ENCODE results near the gene KLRG1. TPM values are rescaled to one million over a fixed set of nuclear protein-coding genes. Genes with fewer than 3 reads are reported as not detected.

KLRG1 gene
- total and polyA plus RNA-seq, 9 of the 15 experiments (the other 6 are each of a cell fraction or from before 2014, with no cell fraction given), result 1.4 to 7.2 (median 2.1) TPM

DNA sequence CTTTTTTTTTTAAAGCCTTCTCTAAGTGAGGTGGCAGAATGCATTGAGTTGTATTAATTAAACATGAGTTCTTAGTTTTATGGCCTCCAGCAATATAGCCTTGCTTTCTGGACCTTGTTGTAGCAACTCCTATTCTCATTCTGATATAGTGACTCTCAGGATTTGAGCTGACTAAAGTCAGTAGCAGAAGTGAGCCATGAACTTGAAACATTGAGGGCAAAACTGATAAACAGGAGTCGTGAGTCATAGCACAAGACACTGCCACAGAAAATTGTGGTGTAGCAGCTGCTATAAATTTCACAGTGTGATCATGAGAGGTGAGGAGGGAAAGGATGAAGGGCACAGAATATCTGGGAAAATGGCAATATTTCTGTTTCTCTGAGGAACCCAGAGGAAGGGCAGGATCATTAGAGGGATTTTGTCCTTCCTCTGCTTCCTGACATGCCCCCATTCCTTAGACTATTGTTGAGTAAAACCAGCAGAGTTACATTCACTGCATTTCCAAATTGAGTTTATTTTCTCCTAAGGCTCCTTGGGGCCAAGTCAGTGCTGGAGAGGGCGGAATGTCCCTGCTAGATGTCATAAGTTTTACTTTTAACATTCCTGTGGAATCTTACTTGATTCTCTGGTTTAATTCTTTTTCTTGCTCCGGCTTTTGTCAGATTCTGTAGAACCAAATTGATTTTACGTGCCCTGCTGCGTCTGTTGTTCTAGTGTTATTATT lies 7.5 kb downstream of the KLRG1 start (continued):
- TF ChIP-seq, protein P1, sequence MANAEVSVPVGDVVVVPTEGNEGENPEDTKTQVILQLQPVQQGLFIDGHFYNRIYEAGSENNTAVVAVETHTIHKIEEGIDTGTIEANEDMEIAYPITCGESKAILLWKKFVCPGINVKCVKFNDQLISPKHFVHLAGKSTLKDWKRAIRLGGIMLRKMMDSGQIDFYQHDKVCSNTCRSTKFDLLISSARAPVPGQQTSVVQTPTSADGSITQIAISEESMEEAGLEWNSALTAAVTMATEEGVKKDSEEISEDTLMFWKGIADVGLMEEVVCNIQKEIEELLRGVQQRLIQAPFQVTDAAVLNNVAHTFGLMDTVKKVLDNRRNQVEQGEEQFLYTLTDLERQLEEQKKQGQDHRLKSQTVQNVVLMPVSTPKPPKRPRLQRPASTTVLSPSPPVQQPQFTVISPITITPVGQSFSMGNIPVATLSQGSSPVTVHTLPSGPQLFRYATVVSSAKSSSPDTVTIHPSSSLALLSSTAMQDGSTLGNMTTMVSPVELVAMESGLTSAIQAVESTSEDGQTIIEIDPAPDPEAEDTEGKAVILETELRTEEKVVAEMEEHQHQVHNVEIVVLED (CRISPR knock-in tag; IDR thresholded peaks at IDR 0.05), result no peak
- TF ChIP-seq LEF1 (IDR thresholded peaks at IDR 0.05), result no peak
- TF ChIP-seq, protein P2, sequence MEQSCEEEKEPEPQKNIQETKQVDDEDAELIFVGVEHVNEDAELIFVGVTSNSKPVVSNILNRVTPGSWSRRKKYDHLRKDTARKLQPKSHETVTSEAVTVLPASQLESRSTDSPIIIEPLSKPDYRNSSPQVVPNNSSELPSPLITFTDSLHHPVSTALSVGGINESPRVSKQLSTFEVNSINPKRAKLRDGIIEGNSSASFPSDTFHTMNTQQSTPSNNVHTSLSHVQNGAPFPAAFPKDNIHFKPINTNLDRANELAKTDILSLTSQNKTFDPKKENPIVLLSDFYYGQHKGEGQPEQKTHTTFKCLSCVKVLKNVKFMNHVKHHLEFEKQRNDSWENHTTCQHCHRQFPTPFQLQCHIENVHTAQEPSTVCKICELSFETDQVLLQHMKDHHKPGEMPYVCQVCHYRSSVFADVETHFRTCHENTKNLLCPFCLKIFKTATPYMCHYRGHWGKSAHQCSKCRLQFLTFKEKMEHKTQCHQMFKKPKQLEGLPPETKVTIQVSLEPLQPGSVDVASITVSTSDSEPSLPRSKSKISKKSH (CRISPR knock-in tag; IDR thresholded peaks at IDR 0.05), result no peak
- TF ChIP-seq PCBP2 (IDR thresholded peaks at IDR 0.05; ENCODE audit: low read depth, low read length, poor library complexity, severe bottlenecking), result no peak
- TF ChIP-seq RUNX1 (IDR thresholded peaks at IDR 0.05; ENCODE audit: low read depth), result no peak
- TF ChIP-seq, protein P3, sequence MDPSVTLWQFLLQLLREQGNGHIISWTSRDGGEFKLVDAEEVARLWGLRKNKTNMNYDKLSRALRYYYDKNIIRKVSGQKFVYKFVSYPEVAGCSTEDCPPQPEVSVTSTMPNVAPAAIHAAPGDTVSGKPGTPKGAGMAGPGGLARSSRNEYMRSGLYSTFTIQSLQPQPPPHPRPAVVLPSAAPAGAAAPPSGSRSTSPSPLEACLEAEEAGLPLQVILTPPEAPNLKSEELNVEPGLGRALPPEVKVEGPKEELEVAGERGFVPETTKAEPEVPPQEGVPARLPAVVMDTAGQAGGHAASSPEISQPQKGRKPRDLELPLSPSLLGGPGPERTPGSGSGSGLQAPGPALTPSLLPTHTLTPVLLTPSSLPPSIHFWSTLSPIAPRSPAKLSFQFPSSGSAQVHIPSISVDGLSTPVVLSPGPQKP (CRISPR knock-in tag; IDR thresholded peaks at IDR 0.05), result no peak
- TF ChIP-seq NR4A1 (CRISPR knock-in tag; IDR thresholded peaks at IDR 0.05), result no peak
- no peak for TF ChIP-seq NR4A1 (tag; IDR thresholded peaks at IDR 0.05)
- no peak for TF ChIP-seq CBFB (CRISPR knock-in tag; IDR thresholded peaks at IDR 0.05)
- TF ChIP-seq SIN3A (IDR thresholded peaks at IDR 0.05; ENCODE audit: borderline replicate concordance in 2 of 2, control insufficient read depth in 1 of 2, low read depth in 2 of 2, low read length in 2 of 2), result no peak
- TF ChIP-seq FOXK2 (conservative IDR thresholded peaks at IDR 0.05 in 1 of 2, IDR thresholded peaks at IDR 0.05 in 1 of 2; ENCODE audit: low read depth in 2 of 2), result 0 out of 4 replicates have a peak, but pooled peaks of 1 of the 2 experiments have one; percentile 29
- TF ChIP-seq NCOR1 (IDR thresholded peaks at IDR 0.05), result no peak
- TF ChIP-seq, protein P4, sequence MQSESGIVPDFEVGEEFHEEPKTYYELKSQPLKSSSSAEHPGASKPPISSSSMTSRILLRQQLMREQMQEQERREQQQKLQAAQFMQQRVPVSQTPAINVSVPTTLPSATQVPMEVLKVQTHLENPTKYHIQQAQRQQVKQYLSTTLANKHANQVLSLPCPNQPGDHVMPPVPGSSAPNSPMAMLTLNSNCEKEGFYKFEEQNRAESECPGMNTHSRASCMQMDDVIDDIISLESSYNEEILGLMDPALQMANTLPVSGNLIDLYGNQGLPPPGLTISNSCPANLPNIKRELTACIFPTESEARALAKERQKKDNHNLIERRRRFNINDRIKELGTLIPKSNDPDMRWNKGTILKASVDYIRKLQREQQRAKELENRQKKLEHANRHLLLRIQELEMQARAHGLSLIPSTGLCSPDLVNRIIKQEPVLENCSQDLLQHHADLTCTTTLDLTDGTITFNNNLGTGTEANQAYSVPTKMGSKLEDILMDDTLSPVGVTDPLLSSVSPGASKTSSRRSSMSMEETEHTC (IDR thresholded peaks at IDR 0.05), result no peak
- no peak for TF ChIP-seq ZNF24 (IDR thresholded peaks at IDR 0.05)
- TF ChIP-seq WHSC1 (IDR thresholded peaks at IDR 0.05; ENCODE audit: low read length), result no peak
- TF ChIP-seq, protein P5, sequence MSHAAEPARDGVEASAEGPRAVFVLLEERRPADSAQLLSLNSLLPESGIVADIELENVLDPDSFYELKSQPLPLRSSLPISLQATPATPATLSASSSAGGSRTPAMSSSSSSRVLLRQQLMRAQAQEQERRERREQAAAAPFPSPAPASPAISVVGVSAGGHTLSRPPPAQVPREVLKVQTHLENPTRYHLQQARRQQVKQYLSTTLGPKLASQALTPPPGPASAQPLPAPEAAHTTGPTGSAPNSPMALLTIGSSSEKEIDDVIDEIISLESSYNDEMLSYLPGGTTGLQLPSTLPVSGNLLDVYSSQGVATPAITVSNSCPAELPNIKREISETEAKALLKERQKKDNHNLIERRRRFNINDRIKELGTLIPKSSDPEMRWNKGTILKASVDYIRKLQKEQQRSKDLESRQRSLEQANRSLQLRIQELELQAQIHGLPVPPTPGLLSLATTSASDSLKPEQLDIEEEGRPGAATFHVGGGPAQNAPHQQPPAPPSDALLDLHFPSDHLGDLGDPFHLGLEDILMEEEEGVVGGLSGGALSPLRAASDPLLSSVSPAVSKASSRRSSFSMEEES (CRISPR knock-in tag; IDR thresholded peaks at IDR 0.05), result no peak
- no peak for TF ChIP-seq FUS (optimal IDR thresholded peaks at IDR 0.05; ENCODE audit: low read depth, low read length)
- TF ChIP-seq ZNF316 (IDR thresholded peaks at IDR 0.05), result no peak
- TF ChIP-seq ZNF282 (CRISPR knock-in tag; IDR thresholded peaks at IDR 0.05), result no peak
- TF ChIP-seq ARID1B (IDR thresholded peaks at IDR 0.05), result peak; percentile 73
- no peak for TF ChIP-seq CBFA2T2 (conservative IDR thresholded peaks at IDR 0.05)

Data from K562 (cell line).